ENCODE results near the gene GABRB1.

DNA sequence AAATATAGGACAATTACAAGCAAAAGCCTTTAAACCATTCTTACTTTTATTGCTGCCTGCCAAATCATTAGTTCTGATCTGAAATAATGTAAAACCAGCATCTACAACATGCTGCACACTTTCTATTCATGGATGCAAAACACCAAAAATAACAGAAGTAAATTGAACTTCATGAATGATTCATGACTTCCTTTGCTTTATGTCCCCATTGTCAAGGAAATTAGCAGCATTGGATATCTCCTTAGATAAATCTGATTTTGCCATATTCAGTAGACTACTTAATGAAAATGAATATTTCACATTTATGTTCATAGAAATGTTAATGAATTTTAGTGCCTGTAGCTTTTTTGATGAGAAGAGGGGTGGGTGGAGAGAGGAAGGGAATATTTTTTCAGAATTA is 299.5 kb downstream of the GABRB1 start:
- no peak for TF ChIP-seq GATA2 (IDR thresholded peaks at IDR 0.05; ENCODE audit: low read depth, low read length)
- TF ChIP-seq GATA3 (IDR thresholded peaks at IDR 0.05; ENCODE audit: low read depth, low read length), result no peak
